ENCODE results near the gene RNF220. TPM values are rescaled to one million over a fixed set of nuclear protein-coding genes. Genes with fewer than 3 reads are reported as not detected.

RNF220 gene
- total and polyA plus RNA-seq, 7 donors: 49.5 to 122 (median 82.8) TPM

DNA sequence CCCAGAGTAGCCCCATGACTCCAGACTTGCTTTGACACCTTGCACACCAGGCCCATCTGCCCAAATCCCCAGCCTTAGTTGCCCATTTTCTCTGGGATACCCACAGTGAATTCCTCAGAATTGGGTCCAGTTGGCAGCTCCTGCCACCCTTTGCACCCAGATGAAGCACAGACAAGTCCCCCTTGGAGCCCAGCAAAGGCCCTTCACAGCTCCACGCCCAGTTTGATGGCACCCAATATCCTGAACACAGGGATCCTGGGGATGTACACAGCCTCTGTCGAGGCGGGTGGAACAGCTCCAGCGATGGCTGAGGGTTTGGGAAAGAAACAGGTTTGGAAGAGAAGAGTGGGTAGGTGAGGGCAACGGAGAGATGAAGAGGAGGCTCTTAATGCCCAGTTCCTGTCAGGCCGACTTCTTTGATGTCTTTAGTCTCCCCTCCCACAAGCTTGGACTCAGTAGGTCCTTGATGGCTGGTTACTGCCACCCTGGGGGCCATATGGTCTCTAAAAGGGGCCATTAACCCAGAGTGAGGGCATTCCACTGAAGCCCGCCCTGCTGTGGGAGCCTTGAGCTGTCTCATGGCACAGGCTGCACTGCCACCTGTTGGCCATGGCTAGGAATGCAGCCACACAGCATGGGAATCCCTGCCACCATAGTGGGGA lies 247.5 kb downstream of the RNF220 start:
- Histone ChIP-seq H3K36me3 (peaks cover 19 to 50% (median 32%) of the 10 kb centered on the region in 4 donors), H3K27ac (peak overlapping the region in 3 of 4 donors; percentile 18 to 34 (median 33)), H3K4me1 (peaks cover 0 to 16% (median 4%) of the 10 kb centered on the region in 4 donors), H3K4me3 (no peak overlapping the region), H3K9me3 (no peaks in the 10 kb centered on the region), H3K27me3 (no peaks in the 10 kb centered on the region)
- DNase-seq: peak; percentile 87
- intact Hi-C loops (cut with DNase I): loop anchor here (1.0 to 10.0 kb wide), 2 partner anchors 43 to 438 kb away; partner anchors contain the start of gene DMAP1
- 43 to 55% methylated on average over 7 of the region's 7 CpGs for WGBS, 2 donors
- TF ChIP-seq POLR2AphosphoS5 (IDR thresholded peaks at IDR 0.05) (no peak), CTCF (IDR thresholded peaks at IDR 0.05) (peak; percentile 92 to 98 (median 92))

GRCh38 chr1:44653107-44653964 lies 248.3 kb downstream of the RNF220 start:
- intact Hi-C loops (cut with DNase I): loop anchor here (1.0 to 10.0 kb wide), 2 partner anchors 44 to 439 kb away; partner anchors contain the start of gene DMAP1

DNA sequence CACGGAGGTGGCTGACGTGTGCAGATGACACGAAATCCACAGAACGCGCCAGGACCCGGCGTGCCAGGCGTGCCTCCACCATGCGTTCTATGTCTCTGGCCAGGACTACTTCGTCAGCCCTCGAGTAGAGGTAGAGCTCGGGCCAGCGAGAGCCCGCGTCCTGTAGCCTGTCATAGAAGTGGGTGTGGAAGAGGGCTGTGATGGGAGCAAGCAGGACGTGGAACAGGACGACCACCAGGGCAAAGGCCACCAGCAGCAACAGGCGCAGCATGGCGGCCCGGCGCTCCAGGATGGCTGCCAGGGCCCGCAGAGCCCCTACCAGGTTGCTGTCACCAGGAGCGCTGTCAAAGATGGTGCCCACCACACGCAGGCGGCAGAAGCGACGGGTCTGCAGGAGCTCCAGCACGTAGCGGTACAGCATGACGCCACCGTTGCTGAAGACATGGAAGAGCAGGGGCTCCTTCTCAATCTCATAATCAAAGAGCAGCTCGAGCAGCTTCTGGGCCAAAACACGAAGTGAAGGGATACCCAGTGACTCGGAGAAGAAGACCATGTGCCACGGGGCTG lies 249.6 kb downstream of the RNF220 start:
- Histone ChIP-seq H3K27ac (no peak overlapping the region), H3K9me3 (no peaks in the 10 kb centered on the region), H3K36me3 (peaks cover 17 to 30% (median 22%) of the 10 kb centered on the region in 4 donors), H3K27me3 (no peaks in the 10 kb centered on the region), H3K4me3 (no peak overlapping the region), H3K4me1 (peaks cover 0 to 14% (median 3%) of the 10 kb centered on the region in 4 donors)
- no peak for DNase-seq
- TF ChIP-seq EP300 (IDR thresholded peaks at IDR 0.05) (no peak), POLR2AphosphoS5 (IDR thresholded peaks at IDR 0.05) (no peak), POLR2A (IDR thresholded peaks at IDR 0.05) (no peak), CTCF (IDR thresholded peaks at IDR 0.05) (no peak)
- intact Hi-C loops (cut with DNase I): loop anchor here (10.0 kb wide), 1 partner anchor 440 kb away; the partner anchor contains the start of gene DMAP1
- 95% methylated on average over 35 of the region's 35 CpGs for WGBS, 2 donors

More at GRCh38 chr1:44653107-44653964, 248.3 kb downstream of the RNF220 start:
- H3K36me3 ChIP-seq: peaks cover 19 to 42% (median 31%) of the 10 kb centered on the region in 4 donors
- WGBS, 2 donors: 68 to 73% methylated on average over 11 of the region's 11 CpGs
- peaks cover 0 to 14% (median 4%) of the 10 kb centered on the region in 4 donors for H3K4me1 ChIP-seq
- DNase-seq: no peak
- no peak overlapping the region for H3K4me3 ChIP-seq
- H3K27me3 ChIP-seq: no peaks in the 10 kb centered on the region
- TF ChIP-seq CTCF (IDR thresholded peaks at IDR 0.05): no peak
- no peak for TF ChIP-seq POLR2A (IDR thresholded peaks at IDR 0.05)
- TF ChIP-seq POLR2AphosphoS5 (IDR thresholded peaks at IDR 0.05): no peak
- TF ChIP-seq EP300 (IDR thresholded peaks at IDR 0.05): no peak
- no peaks in the 10 kb centered on the region for H3K9me3 ChIP-seq
- no peak overlapping the region for H3K27ac ChIP-seq

DNA sequence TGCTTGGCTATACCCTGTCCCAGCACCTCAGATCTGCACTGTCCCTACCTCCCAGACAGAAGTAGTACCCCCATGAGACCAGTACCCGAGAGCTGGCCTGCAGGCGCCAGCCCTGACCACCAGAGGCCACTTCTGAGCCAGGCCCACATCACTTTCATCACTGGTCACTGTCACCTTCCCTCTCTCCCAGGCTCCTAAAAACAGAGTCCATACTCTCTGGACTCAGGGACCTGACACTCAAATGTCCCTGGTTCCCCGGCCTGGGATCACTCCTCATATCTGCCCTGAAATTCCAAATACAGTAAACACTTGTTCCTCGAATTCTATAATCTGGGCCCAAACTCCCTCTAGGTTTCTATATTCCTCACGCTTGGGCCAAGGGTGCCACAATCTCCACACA lies 250.6 kb downstream of the RNF220 start:
- TF ChIP-seq POLR2A (IDR thresholded peaks at IDR 0.05) (no peak), CTCF (IDR thresholded peaks at IDR 0.05) (peak in 3 of 4 experiments; percentile 41 to 54 (median 47))
- Histone ChIP-seq H3K4me1 (peaks cover 0 to 14% (median 4%) of the 10 kb centered on the region in 4 donors), H3K4me3 (no peak overlapping the region), H3K27me3 (no peaks in the 10 kb centered on the region), H3K9me3 (no peaks in the 10 kb centered on the region), H3K27ac (no peak overlapping the region), H3K36me3 (peaks cover 8 to 20% (median 13%) of the 10 kb centered on the region in 4 donors)
- DNase-seq: no peak
- intact Hi-C loops (cut with DNase I): loop anchor here (10.0 kb wide), 1 partner anchor 441 kb away; the partner anchor contains the start of gene DMAP1
- WGBS, 2 donors: 76 to 85% methylated on average over 5 of the region's 5 CpGs
